HL-60 (cell line): ENCODE data around the gene SLCO4A1.

Source experiments
- DNase-seq, 2 experiments: peaks; one replicate each; pipeline ENCODE4 v3.0.0-alpha.2; 2010 to 2020; ENCODE audit warnings: low read depth in 1 of 2, low spot score in 1 of 2
- H3K27ac ChIP-seq: fragments of 250-450 bp; sonication (Bioruptor Pico); replicated peaks from 2 replicates; pipeline ENCODE4 v1.5.1; 2020; ENCODE audit warnings: mild to moderate bottlenecking, moderate library complexity
- H3K27me3 ChIP-seq: fragments of 250-450 bp; sonication (Bioruptor Pico); 2 replicates; pipeline ENCODE4 v1.5.1; 2021; ENCODE audit warnings: mild to moderate bottlenecking, moderate library complexity; ENCODE audit not compliant: insufficient read depth, poor library complexity, severe bottlenecking
- H3K4me3 ChIP-seq: replicated peaks from 2 replicates; pipeline ENCODE4 v1.5.1; 2011; ENCODE audit warnings: mild to moderate bottlenecking, control low read depth, low read length; ENCODE audit not compliant: insufficient read depth
- GABPA ChIP-seq: IDR thresholded peaks from 2 replicates; pipeline ENCODE4 v1.6.1; 2012; ENCODE audit warnings: low read depth
- POLR2AphosphoS5 ChIP-seq: IDR thresholded peaks from 2 replicates; pipeline ENCODE4 v1.6.1; 2012; ENCODE audit warnings: low read depth
- SPI1 ChIP-seq: IDR thresholded peaks from 2 replicates; pipeline ENCODE4 v1.6.1; 2012; ENCODE audit warnings: low read depth, mild to moderate bottlenecking, borderline replicate concordance
- TF ChIP-seq, protein P1 (sequence below): IDR thresholded peaks from 2 replicates; pipeline ENCODE4 v1.6.1; 2012; ENCODE audit warnings: low read depth; ENCODE audit not compliant: insufficient replicate concordance
- TF ChIP-seq, protein P2 (sequence below): IDR thresholded peaks from one replicate; pipeline ENCODE4 v1.5.1; 2011; ENCODE audit warnings: low read length, control low read depth, inconsistent platforms; ENCODE audit not compliant: insufficient read depth

SLCO4A1 gene

DNA sequence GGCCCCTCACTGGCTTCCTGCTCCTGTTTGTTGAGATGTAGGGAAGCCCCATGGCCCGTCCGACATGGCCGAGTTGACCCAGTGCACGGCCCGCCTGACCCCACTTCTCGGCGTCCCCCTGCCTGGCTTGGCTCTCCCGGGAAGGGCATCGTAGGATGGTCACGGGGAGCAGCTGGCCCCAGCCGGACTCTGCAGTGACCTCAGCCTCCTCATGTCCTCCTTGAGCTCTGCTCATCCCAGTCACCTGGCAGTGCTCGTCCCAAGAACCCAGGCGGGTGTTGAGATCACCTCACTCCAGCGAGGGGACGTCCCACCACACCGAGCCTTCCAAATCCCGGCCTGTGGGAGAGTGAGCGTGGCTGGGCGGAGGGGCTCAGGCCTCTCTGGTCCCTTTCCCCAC is 15.7 kb downstream of the SLCO4A1 start:
- DNase-seq, result no peak
- no peak for TF ChIP-seq GABPA
- no peak for TF ChIP-seq SPI1
- TF ChIP-seq, protein P1, sequence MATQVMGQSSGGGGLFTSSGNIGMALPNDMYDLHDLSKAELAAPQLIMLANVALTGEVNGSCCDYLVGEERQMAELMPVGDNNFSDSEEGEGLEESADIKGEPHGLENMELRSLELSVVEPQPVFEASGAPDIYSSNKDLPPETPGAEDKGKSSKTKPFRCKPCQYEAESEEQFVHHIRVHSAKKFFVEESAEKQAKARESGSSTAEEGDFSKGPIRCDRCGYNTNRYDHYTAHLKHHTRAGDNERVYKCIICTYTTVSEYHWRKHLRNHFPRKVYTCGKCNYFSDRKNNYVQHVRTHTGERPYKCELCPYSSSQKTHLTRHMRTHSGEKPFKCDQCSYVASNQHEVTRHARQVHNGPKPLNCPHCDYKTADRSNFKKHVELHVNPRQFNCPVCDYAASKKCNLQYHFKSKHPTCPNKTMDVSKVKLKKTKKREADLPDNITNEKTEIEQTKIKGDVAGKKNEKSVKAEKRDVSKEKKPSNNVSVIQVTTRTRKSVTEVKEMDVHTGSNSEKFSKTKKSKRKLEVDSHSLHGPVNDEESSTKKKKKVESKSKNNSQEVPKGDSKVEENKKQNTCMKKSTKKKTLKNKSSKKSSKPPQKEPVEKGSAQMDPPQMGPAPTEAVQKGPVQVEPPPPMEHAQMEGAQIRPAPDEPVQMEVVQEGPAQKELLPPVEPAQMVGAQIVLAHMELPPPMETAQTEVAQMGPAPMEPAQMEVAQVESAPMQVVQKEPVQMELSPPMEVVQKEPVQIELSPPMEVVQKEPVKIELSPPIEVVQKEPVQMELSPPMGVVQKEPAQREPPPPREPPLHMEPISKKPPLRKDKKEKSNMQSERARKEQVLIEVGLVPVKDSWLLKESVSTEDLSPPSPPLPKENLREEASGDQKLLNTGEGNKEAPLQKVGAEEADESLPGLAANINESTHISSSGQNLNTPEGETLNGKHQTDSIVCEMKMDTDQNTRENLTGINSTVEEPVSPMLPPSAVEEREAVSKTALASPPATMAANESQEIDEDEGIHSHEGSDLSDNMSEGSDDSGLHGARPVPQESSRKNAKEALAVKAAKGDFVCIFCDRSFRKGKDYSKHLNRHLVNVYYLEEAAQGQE, result no peak
- TF ChIP-seq, protein P2, sequence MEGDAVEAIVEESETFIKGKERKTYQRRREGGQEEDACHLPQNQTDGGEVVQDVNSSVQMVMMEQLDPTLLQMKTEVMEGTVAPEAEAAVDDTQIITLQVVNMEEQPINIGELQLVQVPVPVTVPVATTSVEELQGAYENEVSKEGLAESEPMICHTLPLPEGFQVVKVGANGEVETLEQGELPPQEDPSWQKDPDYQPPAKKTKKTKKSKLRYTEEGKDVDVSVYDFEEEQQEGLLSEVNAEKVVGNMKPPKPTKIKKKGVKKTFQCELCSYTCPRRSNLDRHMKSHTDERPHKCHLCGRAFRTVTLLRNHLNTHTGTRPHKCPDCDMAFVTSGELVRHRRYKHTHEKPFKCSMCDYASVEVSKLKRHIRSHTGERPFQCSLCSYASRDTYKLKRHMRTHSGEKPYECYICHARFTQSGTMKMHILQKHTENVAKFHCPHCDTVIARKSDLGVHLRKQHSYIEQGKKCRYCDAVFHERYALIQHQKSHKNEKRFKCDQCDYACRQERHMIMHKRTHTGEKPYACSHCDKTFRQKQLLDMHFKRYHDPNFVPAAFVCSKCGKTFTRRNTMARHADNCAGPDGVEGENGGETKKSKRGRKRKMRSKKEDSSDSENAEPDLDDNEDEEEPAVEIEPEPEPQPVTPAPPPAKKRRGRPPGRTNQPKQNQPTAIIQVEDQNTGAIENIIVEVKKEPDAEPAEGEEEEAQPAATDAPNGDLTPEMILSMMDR, result no peak
- TF ChIP-seq POLR2AphosphoS5, result no peak
- Histone ChIP-seq H3K27ac (no peak overlapping the region), H3K4me3 (no peak overlapping the region), H3K27me3 (no peaks in the 10 kb centered on the region)

- DNase-seq, result no peak
- no peaks in the 10 kb centered on the region for H3K27me3 ChIP-seq
- TF ChIP-seq GABPA (no peak), SPI1 (no peak)
- TF ChIP-seq, protein P1, result no peak
- TF ChIP-seq, protein P2, result no peak
- no peak overlapping the region for H3K27ac ChIP-seq
- H3K4me3 ChIP-seq, result no peak overlapping the region
Observed at GRCh38 chr20:62658593-62659178, 16.4 kb downstream of the SLCO4A1 start.

DNA sequence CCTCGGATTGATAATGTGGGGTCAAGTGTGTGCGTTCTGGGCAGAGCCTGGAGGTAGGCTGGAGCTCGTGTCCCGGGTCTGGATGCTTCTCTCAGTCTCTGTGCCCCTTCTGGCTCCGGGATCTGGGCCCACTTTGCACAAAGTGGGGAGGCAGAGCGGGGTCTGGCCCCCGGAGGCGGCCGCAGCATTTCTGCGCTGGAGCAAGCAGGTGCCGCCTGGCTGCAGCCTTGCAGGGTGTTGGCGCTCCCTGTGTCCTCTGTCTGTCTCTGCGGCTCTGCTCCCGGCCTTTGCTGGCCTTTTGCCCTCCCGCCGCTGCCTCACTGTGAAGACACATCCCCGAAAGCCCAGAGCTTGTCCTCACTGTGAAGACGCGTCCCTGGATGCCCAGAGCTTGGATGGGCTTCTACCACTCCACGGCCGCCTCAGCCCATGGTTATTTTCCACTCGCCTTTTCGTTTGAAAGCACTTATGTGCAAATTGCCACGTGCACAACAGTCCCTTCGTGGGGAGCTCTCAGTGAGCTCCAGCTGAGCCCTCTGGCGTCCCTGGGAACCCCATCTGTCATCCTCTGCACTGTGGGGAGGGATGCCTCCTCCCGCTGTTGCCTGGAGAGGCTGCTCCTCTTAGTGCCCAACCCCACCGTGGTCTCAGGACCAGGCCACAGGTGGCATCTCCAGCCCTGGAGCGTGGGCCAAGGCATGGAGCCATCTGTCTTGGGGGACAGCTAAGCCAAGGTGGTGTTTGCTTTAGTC is 17.4 kb downstream of the SLCO4A1 start:
- Histone ChIP-seq H3K27ac (no peak overlapping the region), H3K4me3 (no peak overlapping the region), H3K27me3 (no peaks in the 10 kb centered on the region)
- TF ChIP-seq POLR2AphosphoS5, result no peak
- no peak for DNase-seq

GRCh38 chr20:62660240-62660615 is 17.9 kb downstream of the SLCO4A1 start:
- no peaks in the 10 kb centered on the region for H3K27me3 ChIP-seq
- no peak overlapping the region for H3K4me3 ChIP-seq
- no peak overlapping the region for H3K27ac ChIP-seq
- DNase-seq, result no peak
- TF ChIP-seq POLR2AphosphoS5 (no peak), SPI1 (no peak), GABPA (no peak)
- TF ChIP-seq, protein P2, result no peak
